Peyer's patch (tissue), 4 donors: ENCODE results near the gene CNOT1. TPM values are rescaled to one million over a fixed set of nuclear protein-coding genes. Genes with fewer than 3 reads are reported as not detected.

Source experiments
- DNase-seq, 3 donors: peaks; one replicate each; pipeline ENCODE4 v3.0.0-alpha.2; 2017 to 2019
- H3K27ac ChIP-seq, 4 donors: fragments of 200-600 bp; sonication (generic); one replicate each; pipeline ENCODE4 v1.5.1; 2016 to 2019
- H3K27me3 ChIP-seq, 2 donors: fragments of 200-600 bp; sonication (generic); one replicate each; pipeline ENCODE4 v1.5.1; 2019
- H3K36me3 ChIP-seq, 3 donors: fragments of 200-600 bp; sonication (generic); one replicate each; pipeline ENCODE4 v1.5.1; 2016 to 2019
- H3K4me1 ChIP-seq, 4 donors: fragments of 200-600 bp; sonication (generic); one replicate each; pipeline ENCODE4 v1.5.1; 2016 to 2019
- H3K4me3 ChIP-seq, 4 donors: fragments of 200-600 bp; sonication (generic); 1 replicate in 3 of 4; 2 replicates in 1 of 4; pipeline ENCODE4 v1.5.1; 2016 to 2019; ENCODE audit warnings: mild to moderate bottlenecking in 1 of 4
- H3K9me3 ChIP-seq, 4 donors: fragments of 200-600 bp; sonication (generic); one replicate each; pipeline ENCODE4 v1.5.1; 2016 to 2019; ENCODE audit warnings: mild to moderate bottlenecking in 1 of 4
- POLR2A ChIP-seq, 2 donors: fragments of 450-650 bp; IDR thresholded peaks; one replicate each; pipeline ENCODE4 v1.5.1; 2017; ENCODE audit warnings: antibody characterized with exemption in 2 of 2, mild to moderate bottlenecking in 2 of 2, moderate library complexity in 2 of 2
- total RNA-seq, 4 donors: library from RNA; depleted of rRNA; stranded (reverse); fragments of >200 nt; gene quantifications; one replicate each; pipeline ENCODE4 v1.1.0, GENCODE V29; 2016
- TF ChIP-seq, protein P1 (sequence below), 6 experiments: fragments of 450-650 bp in 4 of 6; fragments of 200-600 bp in 2 of 6; sonication (generic) in 1 of 6; IDR thresholded peaks; one replicate each; pipeline ENCODE4 v1.5.1; 2017 to 2019; ENCODE audit warnings: antibody characterized with exemption in 6 of 6, mild to moderate bottlenecking in 3 of 6, moderate library complexity in 1 of 6

The CNOT1 gene
- total RNA-seq, 4 donors from 2014 or later = 165 to 211 (median 190) TPM

GRCh38 chr16:58478427-58478826 is 151.2 kb downstream of the CNOT1 start:
- DNase-seq = no peak
- Histone ChIP-seq H3K36me3 (no peaks in the 10 kb centered on the region), H3K27ac (no peak overlapping the region), H3K4me1 (no peaks in the 10 kb centered on the region), H3K27me3 (no peaks in the 10 kb centered on the region), H3K4me3 (no peak overlapping the region), H3K9me3 (no peaks in the 10 kb centered on the region)
- no peak for TF ChIP-seq POLR2A (IDR thresholded peaks at IDR 0.05)
- TF ChIP-seq, protein P1, sequence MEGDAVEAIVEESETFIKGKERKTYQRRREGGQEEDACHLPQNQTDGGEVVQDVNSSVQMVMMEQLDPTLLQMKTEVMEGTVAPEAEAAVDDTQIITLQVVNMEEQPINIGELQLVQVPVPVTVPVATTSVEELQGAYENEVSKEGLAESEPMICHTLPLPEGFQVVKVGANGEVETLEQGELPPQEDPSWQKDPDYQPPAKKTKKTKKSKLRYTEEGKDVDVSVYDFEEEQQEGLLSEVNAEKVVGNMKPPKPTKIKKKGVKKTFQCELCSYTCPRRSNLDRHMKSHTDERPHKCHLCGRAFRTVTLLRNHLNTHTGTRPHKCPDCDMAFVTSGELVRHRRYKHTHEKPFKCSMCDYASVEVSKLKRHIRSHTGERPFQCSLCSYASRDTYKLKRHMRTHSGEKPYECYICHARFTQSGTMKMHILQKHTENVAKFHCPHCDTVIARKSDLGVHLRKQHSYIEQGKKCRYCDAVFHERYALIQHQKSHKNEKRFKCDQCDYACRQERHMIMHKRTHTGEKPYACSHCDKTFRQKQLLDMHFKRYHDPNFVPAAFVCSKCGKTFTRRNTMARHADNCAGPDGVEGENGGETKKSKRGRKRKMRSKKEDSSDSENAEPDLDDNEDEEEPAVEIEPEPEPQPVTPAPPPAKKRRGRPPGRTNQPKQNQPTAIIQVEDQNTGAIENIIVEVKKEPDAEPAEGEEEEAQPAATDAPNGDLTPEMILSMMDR (IDR thresholded peaks at IDR 0.05) = no peak

GRCh38 chr16:58476791-58477190 is 152.8 kb downstream of the CNOT1 start:
- H3K36me3 ChIP-seq = no peaks in the 10 kb centered on the region
- H3K9me3 ChIP-seq = no peaks in the 10 kb centered on the region
- no peak overlapping the region for H3K4me3 ChIP-seq
- no peaks in the 10 kb centered on the region for H3K27me3 ChIP-seq
- no peaks in the 10 kb centered on the region for H3K4me1 ChIP-seq
- TF ChIP-seq, protein P1 (IDR thresholded peaks at IDR 0.05) = no peak
- no peak for TF ChIP-seq POLR2A (IDR thresholded peaks at IDR 0.05)
- no peak overlapping the region for H3K27ac ChIP-seq
- DNase-seq = no peak

GRCh38 chr16:58475091-58475619 is 154.5 kb downstream of the CNOT1 start:
- no peak for DNase-seq
- Histone ChIP-seq H3K36me3 (no peaks in the 10 kb centered on the region), H3K4me3 (no peak overlapping the region), H3K9me3 (no peaks in the 10 kb centered on the region), H3K4me1 (no peaks in the 10 kb centered on the region), H3K27ac (no peak overlapping the region), H3K27me3 (no peaks in the 10 kb centered on the region)
- no peak for TF ChIP-seq POLR2A (IDR thresholded peaks at IDR 0.05)
- TF ChIP-seq, protein P1 (IDR thresholded peaks at IDR 0.05) = no peak

- no peak overlapping the region for H3K4me3 ChIP-seq
- no peaks in the 10 kb centered on the region for H3K27me3 ChIP-seq
- no peaks in the 10 kb centered on the region for H3K9me3 ChIP-seq
- H3K4me1 ChIP-seq = no peaks in the 10 kb centered on the region
- DNase-seq = no peak
- no peaks in the 10 kb centered on the region for H3K36me3 ChIP-seq
- no peak for TF ChIP-seq POLR2A (IDR thresholded peaks at IDR 0.05)
- TF ChIP-seq, protein P1 (IDR thresholded peaks at IDR 0.05) = no peak
- no peak overlapping the region for H3K27ac ChIP-seq
Observed at GRCh38 chr16:58474296-58474695, 155.3 kb downstream of the CNOT1 start.

- no peak for DNase-seq
- no peak for TF ChIP-seq POLR2A (IDR thresholded peaks at IDR 0.05)
- TF ChIP-seq, protein P1 (IDR thresholded peaks at IDR 0.05) = no peak
- H3K27me3 ChIP-seq = no peaks in the 10 kb centered on the region
Observed at GRCh38 chr16:58472827-58473226, 156.8 kb downstream of the CNOT1 start.

DNA sequence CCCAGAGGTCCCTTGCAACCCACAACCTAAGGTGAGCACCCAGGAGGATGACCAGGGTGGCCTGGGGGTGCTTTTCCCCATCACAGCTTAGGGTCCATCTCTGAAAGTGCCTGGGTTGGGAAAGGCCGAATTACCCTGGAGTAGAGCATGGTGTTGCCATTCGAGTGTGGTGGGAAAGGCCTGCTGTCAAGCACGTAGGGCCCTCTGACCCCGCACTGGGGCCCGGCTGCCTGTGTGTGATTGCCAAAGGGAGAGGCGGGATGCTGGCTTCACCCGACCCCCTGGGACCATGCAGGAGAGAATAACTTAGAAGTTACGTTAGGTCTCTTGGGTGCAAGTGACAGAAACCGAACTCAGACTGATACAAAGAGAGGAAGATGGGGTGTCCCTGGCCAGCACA is 157.4 kb downstream of the CNOT1 start:
- Histone ChIP-seq H3K36me3 (no peaks in the 10 kb centered on the region), H3K4me1 (no peaks in the 10 kb centered on the region), H3K9me3 (no peaks in the 10 kb centered on the region), H3K27me3 (no peaks in the 10 kb centered on the region), H3K27ac (no peak overlapping the region), H3K4me3 (no peak overlapping the region)
- no peak for TF ChIP-seq POLR2A (IDR thresholded peaks at IDR 0.05)
- TF ChIP-seq, protein P1 (IDR thresholded peaks at IDR 0.05) = no peak
- no peak for DNase-seq

More at GRCh38 chr16:58472827-58473226, 156.8 kb downstream of the CNOT1 start:
- no peak overlapping the region for H3K27ac ChIP-seq
- no peak overlapping the region for H3K4me3 ChIP-seq
- H3K36me3 ChIP-seq = no peaks in the 10 kb centered on the region
- no peaks in the 10 kb centered on the region for H3K4me1 ChIP-seq
- no peaks in the 10 kb centered on the region for H3K9me3 ChIP-seq
